PFSK-1 (cell line): ENCODE data around the gene TRAF3IP3.

Experiments
- POLR2AphosphoS5 ChIP-seq: IDR thresholded peaks from 2 replicates; pipeline ENCODE4 v1.6.1; 2012; ENCODE audit warnings: low read depth, mild to moderate bottlenecking, control low read depth, low read length, moderate library complexity
- REST ChIP-seq, 2 experiments: IDR thresholded peaks; 2 replicates each; pipeline versions ENCODE4 v1.6.1 to v1.8.0; 2011 to 2012; ENCODE audit warnings: low read depth in 2 of 2, low read length in 2 of 2, control low read depth in 1 of 2, inconsistent platforms in 1 of 2, mild to moderate bottlenecking in 1 of 2, moderate library complexity in 1 of 2; ENCODE audit not compliant: insufficient read depth in 1 of 2
- SIN3A ChIP-seq: IDR thresholded peaks from 2 replicates; pipeline ENCODE4 v1.6.1; 2012; ENCODE audit warnings: mild to moderate bottlenecking, low read length, moderate library complexity, borderline replicate concordance; ENCODE audit not compliant: insufficient read depth

DNA sequence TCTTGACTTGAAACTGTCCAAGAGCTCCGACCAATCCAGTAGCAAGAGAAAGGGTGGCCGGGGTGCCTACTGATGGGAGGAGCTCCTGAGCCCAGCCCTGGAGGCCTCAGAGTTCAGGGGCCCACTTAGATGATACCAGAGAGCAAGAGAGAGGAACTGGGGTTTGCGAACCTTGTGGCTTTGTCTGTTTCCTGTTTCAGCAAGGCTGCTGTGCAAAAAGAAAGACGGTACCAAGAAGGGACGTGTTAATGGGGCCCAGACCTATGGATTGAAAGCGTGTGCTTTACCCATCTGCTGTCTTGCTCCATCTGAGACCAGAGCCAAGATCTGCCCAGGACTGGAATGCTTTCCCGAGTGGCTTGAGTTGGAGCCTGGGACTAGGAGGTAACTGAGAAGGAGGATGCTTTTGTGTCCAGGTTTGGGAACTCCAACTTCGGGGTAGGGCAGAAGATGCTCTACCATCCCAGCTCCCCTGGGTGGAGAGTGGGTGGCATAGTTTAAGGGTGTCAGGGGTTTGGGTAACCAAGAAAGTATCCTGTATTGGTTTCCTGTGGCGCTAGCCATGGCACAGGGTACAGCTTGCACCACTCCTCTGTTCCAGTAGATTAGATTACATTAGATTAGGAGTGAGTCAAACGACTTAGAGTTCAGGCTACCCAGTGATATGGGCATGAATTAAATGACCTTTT is at the start of gene TRAF3IP3:
- no peak for TF ChIP-seq SIN3A
- TF ChIP-seq POLR2AphosphoS5 = no peak
- no peak for TF ChIP-seq REST (IDR thresholded peaks at IDR 0.05; ENCODE audit: insufficient read depth in 1 of 2, low read depth in 2 of 2, low read length in 2 of 2)
